NCI-H524 (cell line): ENCODE measurements around the gene LAMB4.
A peak's percentile ranks its signal among the peaks of the same experiment; 100 is the strongest.

Experiments
- DNase-seq, 2 experiments: peaks; one replicate each; lab custom pipeline; 2025; lab: John Stamatoyannopoulos, UW

The LAMB4 gene

GRCh38 chr7:108078691-108079090 lies 51.5 kb downstream of the LAMB4 start:
- no peak for DNase-seq

DNA sequence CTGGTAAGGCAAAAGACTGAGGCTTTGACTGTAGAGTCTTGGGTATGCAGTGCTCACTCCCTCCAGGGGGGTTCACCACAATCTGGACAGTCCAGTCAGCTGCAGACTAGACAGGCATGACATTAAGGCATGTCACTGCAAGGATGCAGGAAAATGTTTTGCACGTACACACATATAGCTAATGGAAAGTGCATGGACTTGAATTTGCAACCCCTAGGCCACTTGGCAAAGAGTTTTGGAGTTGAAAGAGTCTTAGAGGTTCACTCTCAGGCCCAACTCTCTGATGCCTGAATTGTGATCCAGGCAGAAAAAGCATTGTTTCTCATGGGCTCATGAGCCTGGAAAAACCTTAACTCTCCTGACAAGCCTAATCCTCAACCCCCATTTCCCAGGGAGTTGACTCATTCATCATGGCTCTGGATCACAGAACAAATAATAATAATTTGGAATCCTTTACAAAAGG lies 51.9 kb downstream of the LAMB4 start:
- DNase-seq = no peak

DNA sequence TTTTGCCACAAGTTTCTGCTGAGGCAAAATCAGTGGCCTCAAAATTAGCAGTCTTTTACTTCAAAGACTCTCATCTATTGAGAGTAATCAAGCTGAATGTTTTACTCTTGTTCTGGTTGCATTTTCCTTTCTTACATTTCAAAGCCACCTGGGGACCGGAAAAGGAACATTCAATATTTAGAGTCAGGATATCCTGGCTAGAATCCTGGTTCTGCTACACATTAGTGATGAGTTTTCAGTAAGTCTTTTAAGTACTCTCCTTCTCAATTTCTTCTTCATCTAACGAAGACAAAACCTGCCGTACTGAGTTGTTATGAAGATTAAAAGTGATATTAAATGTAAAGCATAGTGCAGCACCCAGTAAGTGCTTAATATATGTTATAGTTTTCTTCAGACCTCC lies 52.5 kb downstream of the LAMB4 start:
- DNase-seq = no peak

DNA sequence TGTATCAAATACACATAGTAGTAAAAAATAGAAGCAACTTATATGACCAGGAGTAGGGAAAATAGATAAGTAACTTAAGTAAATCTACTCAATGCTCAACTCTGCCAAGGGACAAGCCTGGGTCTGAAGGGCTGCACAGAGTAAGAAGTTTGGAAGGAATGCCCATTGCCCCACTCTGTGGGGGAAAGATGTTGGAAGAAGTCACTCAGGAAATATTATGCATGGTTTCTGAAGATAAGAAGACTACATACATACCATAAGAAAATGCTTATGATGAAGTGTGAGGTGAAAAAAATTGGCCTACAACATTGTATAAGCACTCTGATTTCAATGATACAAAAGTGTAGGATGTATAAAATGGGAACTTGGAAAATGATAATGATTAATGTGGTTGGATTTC lies 54.0 kb downstream of the LAMB4 start:
- no peak for DNase-seq

DNA sequence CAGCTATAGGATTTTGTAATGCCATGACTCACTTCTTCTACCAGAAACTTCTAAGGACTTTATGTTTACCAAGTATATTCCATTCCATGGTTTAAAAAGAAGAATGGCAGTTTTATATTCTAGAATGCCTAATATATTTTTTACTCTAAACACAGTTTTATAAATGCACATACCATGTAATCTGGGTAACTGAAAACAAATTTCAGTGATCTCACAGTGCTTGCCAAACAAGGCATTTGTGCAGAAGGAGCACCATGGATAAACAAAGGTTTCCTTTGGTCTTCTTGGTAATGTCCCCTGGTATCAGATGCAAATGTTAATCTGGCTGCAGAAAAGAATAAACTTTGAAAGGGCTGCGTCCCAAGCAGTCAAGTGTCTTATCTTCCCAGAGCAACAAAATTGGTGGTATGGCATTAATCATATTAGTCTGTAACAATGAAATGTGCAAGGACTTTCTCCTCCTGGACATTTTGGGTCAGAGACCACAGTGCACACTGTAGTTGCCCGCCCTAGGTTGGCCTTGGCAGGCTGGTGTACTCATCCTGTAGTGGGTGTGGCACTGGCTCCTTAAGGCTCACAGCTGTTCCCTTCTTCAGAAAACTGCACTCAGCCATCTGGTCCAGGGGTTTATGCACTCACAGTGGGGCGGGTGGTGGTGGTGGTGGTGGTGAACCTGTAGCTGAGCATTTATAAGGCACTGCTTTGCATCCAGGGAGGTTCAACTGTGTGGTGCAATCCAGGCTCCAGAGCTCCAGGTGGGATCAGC lies 56.7 kb downstream of the LAMB4 start:
- peak; percentile 94 to 96 for DNase-seq

DNA sequence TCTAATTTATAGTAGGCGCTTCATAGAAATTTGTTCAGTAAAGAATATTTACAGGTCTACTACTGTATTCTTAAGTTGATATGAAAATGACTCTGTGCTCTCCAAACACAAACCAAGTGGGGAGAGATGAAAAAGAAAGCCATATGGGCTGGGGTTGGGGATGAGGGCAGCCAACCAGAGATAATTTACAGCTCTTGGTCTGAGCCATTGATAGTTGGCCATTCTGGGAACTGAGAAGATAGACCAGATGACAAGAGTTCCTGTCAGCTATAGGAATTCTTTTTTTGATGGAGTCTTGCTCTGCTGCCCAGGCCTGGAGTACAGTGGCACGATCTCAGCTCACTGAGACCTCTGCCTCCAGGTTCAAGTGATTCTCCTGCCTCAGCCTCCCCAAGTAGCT lies 57.4 kb downstream of the LAMB4 start:
- DNase-seq = peak; percentile 29 to 76

DNA sequence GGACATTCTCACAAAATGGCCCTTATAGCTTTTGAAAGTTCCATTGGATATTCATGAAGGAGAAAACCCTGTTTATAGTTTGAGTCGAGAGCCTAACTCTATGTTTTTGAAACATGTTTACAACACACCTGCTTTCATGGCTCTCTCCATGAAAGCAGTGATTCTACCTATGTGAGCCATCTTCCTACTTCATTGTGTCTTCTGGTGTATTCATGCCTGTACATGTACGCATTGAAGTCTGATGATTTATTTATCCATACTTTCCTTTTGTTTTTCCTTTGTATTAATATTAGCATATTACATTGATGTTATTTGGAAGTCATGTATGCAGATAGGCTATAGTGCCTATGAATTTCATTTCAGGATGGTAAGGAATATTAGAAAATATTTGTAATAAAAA lies 58.0 kb downstream of the LAMB4 start:
- DNase-seq = no peak

GRCh38 chr7:108071551-108071950 lies 58.6 kb downstream of the LAMB4 start:
- peak; percentile 78 to 90 for DNase-seq

- no peak for DNase-seq
Observed at GRCh38 chr7:108069646-108070045, 60.5 kb downstream of the LAMB4 start.

GRCh38 chr7:108067844-108068243 lies 62.3 kb downstream of the LAMB4 start:
- peak; percentile 13 to 71 for DNase-seq

DNA sequence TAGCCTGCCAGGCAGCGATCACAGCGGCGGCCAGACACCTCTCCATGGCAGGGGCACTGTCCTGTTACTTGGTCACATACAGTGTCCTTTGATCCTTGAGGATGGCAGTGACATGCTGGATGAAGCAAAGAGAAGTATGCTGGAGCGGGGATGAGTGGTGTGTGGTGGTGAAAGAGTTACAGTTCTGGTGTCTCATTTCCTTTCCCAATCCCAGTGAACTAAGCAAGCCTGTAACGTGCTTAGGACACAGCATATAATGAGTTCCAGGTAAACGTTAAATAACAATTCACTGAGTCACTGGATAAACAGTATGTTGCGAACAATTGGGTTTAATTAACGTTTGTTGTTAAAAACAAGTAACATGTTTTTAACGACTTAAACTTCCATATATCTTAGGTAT lies 63.7 kb downstream of the LAMB4 start:
- no peak for DNase-seq

GRCh38 chr7:108063520-108063933 lies 66.6 kb downstream of the LAMB4 start:
- peak in 1 of 2 experiments; percentile 8 for DNase-seq

DNA sequence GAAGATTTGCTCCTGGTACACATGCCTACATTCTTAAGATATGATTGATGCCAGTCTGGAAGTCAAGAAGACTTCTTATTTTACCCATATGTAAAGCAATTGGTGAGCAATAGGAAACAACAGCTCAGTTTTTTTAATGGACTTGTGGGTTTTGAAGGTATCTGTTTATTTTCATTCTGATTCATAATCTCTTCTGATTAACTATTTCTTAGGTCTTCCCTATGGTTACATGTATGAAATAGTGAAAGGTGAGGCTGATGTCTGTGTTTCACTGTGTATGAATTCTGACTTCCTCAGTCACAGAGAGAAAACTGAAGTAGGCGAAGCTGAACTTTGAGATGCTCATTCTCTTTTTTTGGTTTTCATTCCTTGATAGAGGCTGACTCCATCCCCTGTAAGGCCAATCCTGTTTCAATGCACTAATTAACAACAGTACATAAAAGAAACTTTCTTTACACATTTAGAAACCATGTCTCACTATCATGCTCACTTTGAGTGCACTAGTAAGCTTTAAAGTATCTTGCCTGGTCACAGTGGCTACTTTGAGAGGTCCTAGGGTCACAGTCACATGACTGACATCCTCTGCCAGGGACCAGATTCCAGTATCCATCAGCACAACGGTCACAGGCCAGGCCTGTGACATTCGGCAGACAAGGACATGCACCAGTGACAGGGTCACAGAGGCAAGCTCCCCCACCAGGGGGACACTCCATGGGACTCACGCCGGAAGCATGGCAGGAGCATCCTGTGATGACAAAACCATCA lies 67.7 kb downstream of the LAMB4 start:
- DNase-seq = no peak

GRCh38 chr7:108059526-108059925 lies 70.6 kb downstream of the LAMB4 start:
- DNase-seq = no peak

DNA sequence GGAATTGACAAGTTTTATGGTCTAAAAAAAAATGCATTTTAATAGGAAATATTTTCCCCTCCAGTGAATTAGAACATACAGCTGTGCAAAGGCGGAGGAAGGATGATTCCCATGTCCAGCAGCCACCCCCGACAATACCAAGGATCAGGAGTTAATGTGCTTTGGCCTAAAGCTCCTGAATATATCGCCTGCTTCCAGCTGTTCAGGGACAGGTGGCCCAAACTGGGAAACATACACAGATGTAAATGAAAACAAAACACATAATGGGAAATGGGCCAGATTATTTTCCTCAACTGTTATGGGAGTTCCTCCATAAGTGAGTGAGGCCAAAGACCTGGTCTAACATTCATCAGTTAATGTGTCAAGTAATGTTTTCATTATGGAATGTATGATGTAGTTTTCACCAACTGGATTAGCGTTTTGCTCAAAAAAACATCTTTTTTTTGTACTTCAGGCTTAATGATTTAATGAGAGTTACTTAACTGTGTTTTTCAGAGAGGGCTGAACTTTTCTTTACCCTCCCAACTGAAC lies 72.1 kb downstream of the LAMB4 start:
- DNase-seq = peak in 1 of 2 experiments; percentile 21

DNA sequence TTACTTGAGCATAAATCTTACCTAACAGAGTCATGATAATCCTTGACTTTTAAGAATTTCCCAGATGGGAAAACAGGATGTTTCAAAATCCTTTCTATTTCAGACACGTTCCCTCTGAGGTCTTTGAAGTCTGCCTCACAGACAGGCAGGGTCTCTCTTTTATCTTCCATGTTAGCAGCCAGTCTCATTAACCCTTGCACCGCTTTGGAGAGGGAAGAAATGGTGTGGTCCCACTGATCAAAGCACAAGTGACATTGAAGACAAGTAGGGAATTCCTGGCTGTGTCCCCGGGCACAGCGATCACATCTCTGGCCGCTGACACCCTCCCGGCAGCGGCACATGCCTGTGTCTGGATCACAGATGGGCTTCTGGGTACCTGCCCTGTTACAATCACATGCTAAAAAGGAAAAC lies 74.5 kb downstream of the LAMB4 start:
- no peak for DNase-seq

DNA sequence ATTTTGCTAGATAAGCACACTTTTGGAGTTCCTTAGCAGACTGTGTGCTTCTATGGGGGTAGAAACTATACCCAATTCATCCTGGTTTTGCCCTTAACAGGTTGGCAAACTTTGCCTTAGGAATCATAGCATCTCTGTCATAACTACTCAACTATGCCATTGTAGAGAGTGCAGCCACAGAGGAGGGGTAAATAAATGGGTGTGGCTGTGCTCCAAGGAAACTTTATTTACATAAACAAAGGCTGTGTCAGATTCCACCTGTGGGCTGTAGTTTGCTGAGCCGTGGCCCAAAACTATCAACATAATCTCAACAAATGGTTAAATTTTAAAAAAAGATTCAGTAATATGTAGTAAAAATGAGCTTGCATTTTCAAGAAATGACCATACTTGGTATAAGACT lies 75.6 kb downstream of the LAMB4 start:
- no peak for DNase-seq

- no peak for DNase-seq
Observed at GRCh38 chr7:108053250-108053649, 76.9 kb downstream of the LAMB4 start.

DNA sequence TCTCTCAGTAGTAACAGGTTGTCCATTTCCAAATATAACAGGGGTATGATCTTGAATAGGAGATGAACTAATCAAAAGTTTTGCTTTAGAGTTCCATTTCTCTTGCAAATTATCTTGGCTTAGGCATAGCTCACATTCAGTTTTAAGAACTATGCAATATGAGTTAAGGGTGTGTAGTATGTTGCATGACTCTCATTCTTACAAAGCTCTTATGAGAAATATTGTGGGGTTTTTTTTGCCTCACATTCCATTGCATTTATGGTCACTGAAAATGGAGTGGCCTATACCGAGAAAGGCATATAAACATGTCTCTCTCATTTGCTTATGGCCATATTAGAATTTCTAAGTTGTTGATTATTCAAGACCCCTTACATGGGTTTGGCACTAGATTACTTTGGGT lies 78.7 kb downstream of the LAMB4 start:
- DNase-seq = no peak

GRCh38 chr7:108049962-108050361 lies 80.2 kb downstream of the LAMB4 start:
- no peak for DNase-seq

DNA sequence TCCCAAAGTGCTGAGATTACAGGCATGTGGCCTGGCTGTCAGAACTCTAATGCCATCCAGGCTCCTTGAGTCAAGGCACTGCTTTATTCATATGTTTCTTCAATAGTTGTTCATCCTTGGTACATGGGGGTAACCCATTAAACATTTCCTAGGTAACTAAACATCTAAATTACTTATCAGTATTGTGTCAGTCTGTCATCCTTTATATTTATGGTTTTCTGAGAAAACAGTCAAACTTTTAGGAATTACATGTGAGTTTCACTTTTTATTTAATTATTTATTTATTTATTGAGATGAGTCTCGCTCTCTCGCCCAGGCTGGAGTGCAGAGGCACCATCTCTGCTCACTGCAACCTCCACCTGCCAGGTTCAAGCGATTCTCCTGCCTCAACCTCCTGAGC lies 81.7 kb downstream of the LAMB4 start:
- DNase-seq = no peak

DNA sequence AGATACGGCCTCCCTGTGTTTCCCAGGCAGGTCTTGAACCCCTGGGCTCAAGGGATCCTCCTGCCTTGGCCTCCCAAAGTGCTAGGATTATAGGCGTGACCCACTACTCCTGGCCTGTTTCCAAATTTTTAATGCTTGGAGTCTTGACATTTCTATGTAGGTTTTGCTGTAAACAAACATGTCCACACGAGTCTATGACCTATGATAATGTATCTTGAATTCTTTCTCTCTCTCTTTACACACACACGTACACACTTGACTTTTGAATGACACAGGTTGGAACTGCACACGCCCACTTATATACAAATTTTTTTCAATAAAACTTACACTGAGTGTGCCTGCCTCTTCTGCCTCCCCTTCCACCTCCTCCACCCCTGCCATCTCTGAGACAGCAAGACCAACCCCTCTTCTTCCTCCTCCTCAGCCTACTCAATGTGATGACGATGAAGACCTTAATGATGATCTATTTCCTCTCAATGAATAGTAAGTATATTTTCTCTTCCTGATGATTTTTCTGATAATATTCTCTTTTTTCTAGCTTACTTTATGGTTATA lies 83.1 kb downstream of the LAMB4 start:
- DNase-seq = no peak

- no peak for DNase-seq
Observed at GRCh38 chr7:108045669-108046068, 84.5 kb downstream of the LAMB4 start.
